RWPE1 (cell line): ENCODE data around the gene CCDC175.

Source experiments
- CTCF ChIA-PET: fragments of 350-600 bp; sonication (Branson Sonifier 250); formaldehyde crosslinking; extraction: SDS; loops from one replicate; lab custom pipeline; 2021; lab: Yijun Ruan, JAX
- POLR2A ChIA-PET: fragments of 400-600 bp; formaldehyde crosslinking; extraction: SDS; loops from one replicate; lab custom pipeline; 2020; ENCODE audit warnings: antibody characterized with exemption; ENCODE audit not compliant: low non-redundant PET; lab: Yijun Ruan, JAX
- DNase-seq: peaks from one replicate; pipeline ENCODE4 v3.0.0; 2012; ENCODE audit warnings: low spot score
- H3K27ac ChIP-seq: fragments of 450-650 bp; 2 replicates; pipeline ENCODE4 v1.5.1; 2017
- CTCF ChIP-seq: fragments of 450-650 bp; conservative IDR thresholded peaks from 2 replicates; pipeline ENCODE4 v1.5.1; 2017; ENCODE audit warnings: low read depth, mild to moderate bottlenecking

CCDC175 gene

GRCh38 chr14:59474172-59474571, 102.4 kb downstream of the CCDC175 start:
- DNase-seq: no peak
- ChIA-PET CTCF (no interaction called here), POLR2A (no interaction called here)
- TF ChIP-seq CTCF: no peak
- H3K27ac ChIP-seq: no peak overlapping the region

GRCh38 chr14:59465316-59466135, 111.1 kb downstream of the CCDC175 start, which contains the start of gene GPR135:
TSS of gene GPR135 (minus strand) at chr14:59465380. CDS start at chr14:59465226, 154 bp downstream.
- peak within 1 kb of the TSS; percentile 46 for H3K27ac ChIP-seq
- CTCF ChIA-PET: no interaction called here
- no peak for DNase-seq

GRCh38 chr14:59464486-59465315, 111.9 kb downstream of the CCDC175 start:
- TF ChIP-seq CTCF: no peak
- ChIA-PET CTCF (no interaction called here), POLR2A (no interaction called here)
- DNase-seq: peak; percentile 14
- H3K27ac ChIP-seq: peak overlapping the region; percentile 46

More at GRCh38 chr14:59465316-59466135, 111.1 kb downstream of the CCDC175 start, which contains the start of gene GPR135:
- no peak for TF ChIP-seq CTCF
- POLR2A ChIA-PET: no interaction called here

- POLR2A ChIA-PET: no interaction called here
- peak overlapping the region; percentile 46 for H3K27ac ChIP-seq
- CTCF ChIA-PET: no interaction called here
- no peak for TF ChIP-seq CTCF
- no peak for DNase-seq
Measured at GRCh38 chr14:59463787-59464485, 112.7 kb downstream of the CCDC175 start.

GRCh38 chr14:59461891-59462290, 114.7 kb downstream of the CCDC175 start:
- DNase-seq: no peak
- no peak overlapping the region for H3K27ac ChIP-seq
- ChIA-PET CTCF (interaction anchor here (0.6 kb wide), 1 partner anchor 132 kb away, joined by 3 read pairs; no protein-coding TSS in a partner anchor), POLR2A (no interaction called here)
- TF ChIP-seq CTCF: no peak

- DNase-seq: no peak
- ChIA-PET CTCF (no interaction called here), POLR2A (no interaction called here)
- no peak overlapping the region for H3K27ac ChIP-seq
- TF ChIP-seq CTCF: no peak
Measured at GRCh38 chr14:59460378-59460777, 116.2 kb downstream of the CCDC175 start.
